ENCODE results near the gene PRDM4.

The PRDM4 gene

GRCh38 chr12:107803092-107803491 lies 42.2 kb upstream of the PRDM4 start:
- H3K4me3 ChIP-seq (replicated peaks; ENCODE audit: insufficient read depth, low read length), result no peak overlapping the region
- no peaks in the 10 kb centered on the region for H3K27me3 ChIP-seq (ENCODE audit: insufficient read depth, poor library complexity, severe bottlenecking)
- TF ChIP-seq POLR2AphosphoS5 (IDR thresholded peaks at IDR 0.05; ENCODE audit: low read depth) (no peak), SPI1 (IDR thresholded peaks at IDR 0.05; ENCODE audit: borderline replicate concordance, low read depth) (no peak), CTCF (IDR thresholded peaks at IDR 0.05; ENCODE audit: insufficient read depth, low read length) (no peak), REST (IDR thresholded peaks at IDR 0.05; ENCODE audit: insufficient replicate concordance, low read depth) (no peak)
- no peak overlapping the region for H3K27ac ChIP-seq (replicated peaks)
- DNase-seq (ENCODE audit: low read depth in 1 of 2, low spot score in 1 of 2), result no peak

- TF ChIP-seq GABPA (IDR thresholded peaks at IDR 0.05; ENCODE audit: low read depth) (no peak), POLR2AphosphoS5 (IDR thresholded peaks at IDR 0.05; ENCODE audit: low read depth) (no peak), SPI1 (IDR thresholded peaks at IDR 0.05; ENCODE audit: borderline replicate concordance, low read depth) (no peak), CTCF (IDR thresholded peaks at IDR 0.05; ENCODE audit: insufficient read depth, low read length) (no peak), REST (IDR thresholded peaks at IDR 0.05; ENCODE audit: insufficient replicate concordance, low read depth) (no peak)
- Histone ChIP-seq H3K27ac (replicated peaks) (no peak overlapping the region), H3K4me3 (replicated peaks; ENCODE audit: insufficient read depth, low read length) (no peak overlapping the region), H3K27me3 (ENCODE audit: insufficient read depth, poor library complexity, severe bottlenecking) (no peaks in the 10 kb centered on the region)
- no peak for DNase-seq (ENCODE audit: low read depth in 1 of 2, low spot score in 1 of 2)
Measured at GRCh38 chr12:107801150-107801549, 40.2 kb upstream of the PRDM4 start.

GRCh38 chr12:107798580-107798979 lies 37.6 kb upstream of the PRDM4 start:
- TF ChIP-seq CTCF (IDR thresholded peaks at IDR 0.05; ENCODE audit: insufficient read depth, low read length) (no peak), REST (IDR thresholded peaks at IDR 0.05; ENCODE audit: insufficient replicate concordance, low read depth) (no peak)
- no peak for DNase-seq (ENCODE audit: low read depth in 1 of 2, low spot score in 1 of 2)
- H3K27me3 ChIP-seq (ENCODE audit: insufficient read depth, poor library complexity, severe bottlenecking), result no peaks in the 10 kb centered on the region
- H3K27ac ChIP-seq (replicated peaks), result no peak overlapping the region
- no peak overlapping the region for H3K4me3 ChIP-seq (replicated peaks; ENCODE audit: insufficient read depth, low read length)

All from HL-60 (cell line).